DND-41 (cell line): Measurements from ENCODE around the gene TJP2.

Experiments used
- CTCF ChIP-seq: IDR thresholded peaks from 2 replicates; pipeline ENCODE4 v1.5.1; 2012; ENCODE audit warnings: borderline replicate concordance, low read length, moderate library complexity, mild to moderate bottlenecking; ENCODE audit not compliant: poor library complexity, severe bottlenecking; ENCODE audit errors: extremely low read depth
- EZH2 ChIP-seq: IDR thresholded peaks from 3 replicates; pipeline ENCODE4 v1.6.1; 2012; ENCODE audit warnings: borderline replicate concordance, low read depth, mild to moderate bottlenecking, moderate library complexity, low read length, inconsistent platforms; ENCODE audit not compliant: severe bottlenecking

- TF ChIP-seq CTCF (no peak), EZH2 (no peak)
These were observed 6.1 kb downstream of the TJP2 start for GRCh38 chr9:69180200-69180599.
